Muscle layer of colon (tissue), 2 donors: ENCODE measurements around the gene OR6S1.
"Not testable (repeated sequence)": the region's sequence is repeated elsewhere in the genome, so short reads cannot be mapped to it uniquely, and the experiment has no call there.

ENCODE experiments used
- H3K27ac ChIP-seq: one replicate; pipeline ENCODE4 v1.7.0; 2013; ENCODE audit warnings: low read depth, mild to moderate bottlenecking, low read length, moderate library complexity
- H3K27me3 ChIP-seq, 2 donors: one replicate each; pipeline ENCODE4 v1.7.0; 2013; ENCODE audit warnings: low read length in 2 of 2, mild to moderate bottlenecking in 2 of 2; ENCODE audit not compliant: insufficient read depth in 2 of 2, control insufficient read depth in 1 of 2
- H3K36me3 ChIP-seq: one replicate; pipeline ENCODE4 v1.7.0; 2013; ENCODE audit warnings: mild to moderate bottlenecking, low read length; ENCODE audit not compliant: insufficient read depth
- H3K4me1 ChIP-seq: one replicate; pipeline ENCODE4 v1.7.0; 2013; ENCODE audit warnings: mild to moderate bottlenecking, low read length; ENCODE audit not compliant: insufficient read depth
- H3K4me3 ChIP-seq, 2 donors: one replicate each; pipeline ENCODE4 v1.7.0; 2013; ENCODE audit warnings: low read length in 2 of 2, low read depth in 1 of 2, mild to moderate bottlenecking in 1 of 2, moderate library complexity in 1 of 2
- H3K9ac ChIP-seq: one replicate; pipeline ENCODE4 v1.7.0; 2013; ENCODE audit warnings: low read length
- H3K9me3 ChIP-seq: one replicate; pipeline ENCODE4 v1.7.0; 2013; ENCODE audit warnings: mild to moderate bottlenecking, low read length
- donor health status: abdominal sarcoma.
- donor health status: Adenocarcinoma of cecum.

The OR6S1 gene

GRCh38 chr14:20603813-20604690 lies 37.4 kb downstream of the OR6S1 start:
- Histone ChIP-seq H3K9ac (no peak overlapping the region), H3K9me3 (no peaks in the 10 kb centered on the region), H3K4me1 (no peaks in the 10 kb centered on the region), H3K4me3 (no peak overlapping the region), H3K36me3 (no peaks in the 10 kb centered on the region), H3K27ac (no peak overlapping the region), H3K27me3 (no peaks in the 10 kb centered on the region)

- H3K4me3 ChIP-seq: no peak overlapping the region
- H3K4me1 ChIP-seq: no peaks in the 10 kb centered on the region
- no peaks in the 10 kb centered on the region for H3K9me3 ChIP-seq
- no peaks in the 10 kb centered on the region for H3K27me3 ChIP-seq
- H3K27ac ChIP-seq: no peak overlapping the region
- no peak overlapping the region for H3K9ac ChIP-seq
- no peaks in the 10 kb centered on the region for H3K36me3 ChIP-seq
Measured at GRCh38 chr14:20602583-20602982, 38.9 kb downstream of the OR6S1 start.

- H3K36me3 ChIP-seq: no peaks in the 10 kb centered on the region
- H3K4me3 ChIP-seq: no peak overlapping the region
- H3K4me1 ChIP-seq: no peaks in the 10 kb centered on the region
- no peaks in the 10 kb centered on the region for H3K9me3 ChIP-seq
- H3K27ac ChIP-seq: no peak overlapping the region
- H3K27me3 ChIP-seq: no peaks in the 10 kb centered on the region
- no peak overlapping the region for H3K9ac ChIP-seq
Measured at GRCh38 chr14:20601522-20601921, 40.0 kb downstream of the OR6S1 start.

GRCh38 chr14:20597108-20597507 lies 44.4 kb downstream of the OR6S1 start:
- no peak overlapping the region for H3K27ac ChIP-seq
- no peaks in the 10 kb centered on the region for H3K27me3 ChIP-seq
- H3K36me3 ChIP-seq: no peaks in the 10 kb centered on the region
- H3K9me3 ChIP-seq: no peaks in the 10 kb centered on the region
- H3K9ac ChIP-seq: no peak overlapping the region
- no peak overlapping the region for H3K4me3 ChIP-seq
- H3K4me1 ChIP-seq: no peaks in the 10 kb centered on the region

- H3K9ac ChIP-seq, H3K27me3 ChIP-seq, H3K9me3 ChIP-seq, H3K27ac ChIP-seq, H3K36me3 ChIP-seq, H3K4me3 ChIP-seq, H3K4me1 ChIP-seq: not testable (repeated sequence)
Measured at GRCh38 chr14:20595726-20596125, 45.8 kb downstream of the OR6S1 start.

- H3K4me3 ChIP-seq: no peak overlapping the region
- H3K9me3 ChIP-seq: no peaks in the 10 kb centered on the region
- no peak overlapping the region for H3K9ac ChIP-seq
- H3K27ac ChIP-seq: no peak overlapping the region
- H3K36me3 ChIP-seq: no peaks in the 10 kb centered on the region
- no peaks in the 10 kb centered on the region for H3K4me1 ChIP-seq
- H3K27me3 ChIP-seq: no peaks in the 10 kb centered on the region
Measured at GRCh38 chr14:20592574-20592973, 48.9 kb downstream of the OR6S1 start.

- Histone ChIP-seq H3K4me1 (no peaks in the 10 kb centered on the region), H3K9me3 (no peaks in the 10 kb centered on the region), H3K4me3 (no peak within 1 kb of the TSS), H3K36me3 (no peaks in the 10 kb centered on the region), H3K27ac (no peak within 1 kb of the TSS), H3K9ac (no peak within 1 kb of the TSS), H3K27me3 (no peaks in the 10 kb centered on the region)
Measured at GRCh38 chr14:20591235-20591634, 50.3 kb downstream of the OR6S1 start, which contains the start of gene RNASE12. RNASE12 (minus strand) TSS chr14:20591376; CDS start chr14:20590723, 653 bp downstream.
